ENCODE measurements around the gene EIF2AK3.

Gene EIF2AK3

DNA sequence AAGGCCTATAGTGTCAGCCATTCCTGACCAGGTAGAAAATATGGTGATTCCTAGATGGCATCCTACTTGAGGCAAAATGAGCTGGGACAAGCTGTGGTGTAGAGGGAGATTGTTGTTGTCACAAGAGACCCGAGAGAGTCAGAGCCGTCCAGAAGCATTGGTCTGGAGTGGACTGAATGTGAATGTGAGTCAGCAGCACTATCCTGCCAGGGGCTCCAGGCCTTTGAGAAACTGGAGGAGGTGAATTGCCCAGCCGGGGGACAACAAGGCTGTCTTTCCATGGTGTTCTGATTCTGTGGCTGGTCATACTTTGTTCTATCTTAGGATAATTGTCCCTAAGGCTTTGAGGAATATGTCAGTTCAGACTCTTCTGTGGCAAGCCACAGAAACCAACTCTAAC, 29.4 kb upstream of the EIF2AK3 start:
- ATAC-seq: no peak
- TF ChIP-seq ZC3H10 (CRISPR knock-in tag; IDR thresholded peaks at IDR 0.05) (no peak), RARB (CRISPR knock-in tag; IDR thresholded peaks at IDR 0.05) (no peak), CSDC2 (CRISPR knock-in tag; IDR thresholded peaks at IDR 0.05) (no peak), TCF4 (CRISPR knock-in tag; IDR thresholded peaks at IDR 0.05; ENCODE audit: borderline replicate concordance) (no peak), ZFP3 (CRISPR knock-in tag; IDR thresholded peaks at IDR 0.05) (no peak), ZNF565 (CRISPR knock-in tag; conservative IDR thresholded peaks at IDR 0.05; ENCODE audit: low read depth) (no peak), OSR1 (CRISPR knock-in tag; IDR thresholded peaks at IDR 0.05) (no peak), ESRRG (CRISPR knock-in tag; IDR thresholded peaks at IDR 0.05) (no peak), ZNF70 (CRISPR knock-in tag; IDR thresholded peaks at IDR 0.05) (no peak), PPARA (CRISPR knock-in tag; IDR thresholded peaks at IDR 0.05; ENCODE audit: borderline replicate concordance) (no peak), GLIS3 (CRISPR knock-in tag; IDR thresholded peaks at IDR 0.05) (no peak), BACH2 (CRISPR knock-in tag; IDR thresholded peaks at IDR 0.05; ENCODE audit: borderline replicate concordance) (no peak), ZFP30 (CRISPR knock-in tag; IDR thresholded peaks at IDR 0.05) (no peak), ISL1 (CRISPR knock-in tag; IDR thresholded peaks at IDR 0.05) (no peak), TOX (CRISPR knock-in tag; IDR thresholded peaks at IDR 0.05; ENCODE audit: borderline replicate concordance) (no peak)
- TF ChIP-seq, protein P1, sequence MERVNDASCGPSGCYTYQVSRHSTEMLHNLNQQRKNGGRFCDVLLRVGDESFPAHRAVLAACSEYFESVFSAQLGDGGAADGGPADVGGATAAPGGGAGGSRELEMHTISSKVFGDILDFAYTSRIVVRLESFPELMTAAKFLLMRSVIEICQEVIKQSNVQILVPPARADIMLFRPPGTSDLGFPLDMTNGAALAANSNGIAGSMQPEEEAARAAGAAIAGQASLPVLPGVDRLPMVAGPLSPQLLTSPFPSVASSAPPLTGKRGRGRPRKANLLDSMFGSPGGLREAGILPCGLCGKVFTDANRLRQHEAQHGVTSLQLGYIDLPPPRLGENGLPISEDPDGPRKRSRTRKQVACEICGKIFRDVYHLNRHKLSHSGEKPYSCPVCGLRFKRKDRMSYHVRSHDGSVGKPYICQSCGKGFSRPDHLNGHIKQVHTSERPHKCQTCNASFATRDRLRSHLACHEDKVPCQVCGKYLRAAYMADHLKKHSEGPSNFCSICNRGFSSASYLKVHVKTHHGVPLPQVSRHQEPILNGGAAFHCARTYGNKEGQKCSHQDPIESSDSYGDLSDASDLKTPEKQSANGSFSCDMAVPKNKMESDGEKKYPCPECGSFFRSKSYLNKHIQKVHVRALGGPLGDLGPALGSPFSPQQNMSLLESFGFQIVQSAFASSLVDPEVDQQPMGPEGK (CRISPR knock-in tag; IDR thresholded peaks at IDR 0.05; ENCODE audit: borderline replicate concordance): no peak
- TF ChIP-seq, protein P2, sequence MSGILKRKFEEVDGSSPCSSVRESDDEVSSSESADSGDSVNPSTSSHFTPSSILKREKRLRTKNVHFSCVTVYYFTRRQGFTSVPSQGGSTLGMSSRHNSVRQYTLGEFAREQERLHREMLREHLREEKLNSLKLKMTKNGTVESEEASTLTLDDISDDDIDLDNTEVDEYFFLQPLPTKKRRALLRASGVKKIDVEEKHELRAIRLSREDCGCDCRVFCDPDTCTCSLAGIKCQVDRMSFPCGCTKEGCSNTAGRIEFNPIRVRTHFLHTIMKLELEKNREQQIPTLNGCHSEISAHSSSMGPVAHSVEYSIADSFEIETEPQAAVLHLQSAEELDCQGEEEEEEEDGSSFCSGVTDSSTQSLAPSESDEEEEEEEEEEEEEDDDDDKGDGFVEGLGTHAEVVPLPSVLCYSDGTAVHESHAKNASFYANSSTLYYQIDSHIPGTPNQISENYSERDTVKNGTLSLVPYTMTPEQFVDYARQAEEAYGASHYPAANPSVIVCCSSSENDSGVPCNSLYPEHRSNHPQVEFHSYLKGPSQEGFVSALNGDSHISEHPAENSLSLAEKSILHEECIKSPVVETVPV (CRISPR knock-in tag; IDR thresholded peaks at IDR 0.05): no peak
- TF ChIP-seq, protein P3, sequence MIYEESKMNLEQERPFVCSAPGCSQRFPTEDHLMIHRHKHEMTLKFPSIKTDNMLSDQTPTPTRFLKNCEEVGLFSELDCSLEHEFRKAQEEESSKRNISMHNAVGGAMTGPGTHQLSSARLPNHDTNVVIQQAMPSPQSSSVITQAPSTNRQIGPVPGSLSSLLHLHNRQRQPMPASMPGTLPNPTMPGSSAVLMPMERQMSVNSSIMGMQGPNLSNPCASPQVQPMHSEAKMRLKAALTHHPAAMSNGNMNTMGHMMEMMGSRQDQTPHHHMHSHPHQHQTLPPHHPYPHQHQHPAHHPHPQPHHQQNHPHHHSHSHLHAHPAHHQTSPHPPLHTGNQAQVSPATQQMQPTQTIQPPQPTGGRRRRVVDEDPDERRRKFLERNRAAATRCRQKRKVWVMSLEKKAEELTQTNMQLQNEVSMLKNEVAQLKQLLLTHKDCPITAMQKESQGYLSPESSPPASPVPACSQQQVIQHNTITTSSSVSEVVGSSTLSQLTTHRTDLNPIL (CRISPR knock-in tag; IDR thresholded peaks at IDR 0.05; ENCODE audit: low read depth): no peak
- TF ChIP-seq, protein P4, sequence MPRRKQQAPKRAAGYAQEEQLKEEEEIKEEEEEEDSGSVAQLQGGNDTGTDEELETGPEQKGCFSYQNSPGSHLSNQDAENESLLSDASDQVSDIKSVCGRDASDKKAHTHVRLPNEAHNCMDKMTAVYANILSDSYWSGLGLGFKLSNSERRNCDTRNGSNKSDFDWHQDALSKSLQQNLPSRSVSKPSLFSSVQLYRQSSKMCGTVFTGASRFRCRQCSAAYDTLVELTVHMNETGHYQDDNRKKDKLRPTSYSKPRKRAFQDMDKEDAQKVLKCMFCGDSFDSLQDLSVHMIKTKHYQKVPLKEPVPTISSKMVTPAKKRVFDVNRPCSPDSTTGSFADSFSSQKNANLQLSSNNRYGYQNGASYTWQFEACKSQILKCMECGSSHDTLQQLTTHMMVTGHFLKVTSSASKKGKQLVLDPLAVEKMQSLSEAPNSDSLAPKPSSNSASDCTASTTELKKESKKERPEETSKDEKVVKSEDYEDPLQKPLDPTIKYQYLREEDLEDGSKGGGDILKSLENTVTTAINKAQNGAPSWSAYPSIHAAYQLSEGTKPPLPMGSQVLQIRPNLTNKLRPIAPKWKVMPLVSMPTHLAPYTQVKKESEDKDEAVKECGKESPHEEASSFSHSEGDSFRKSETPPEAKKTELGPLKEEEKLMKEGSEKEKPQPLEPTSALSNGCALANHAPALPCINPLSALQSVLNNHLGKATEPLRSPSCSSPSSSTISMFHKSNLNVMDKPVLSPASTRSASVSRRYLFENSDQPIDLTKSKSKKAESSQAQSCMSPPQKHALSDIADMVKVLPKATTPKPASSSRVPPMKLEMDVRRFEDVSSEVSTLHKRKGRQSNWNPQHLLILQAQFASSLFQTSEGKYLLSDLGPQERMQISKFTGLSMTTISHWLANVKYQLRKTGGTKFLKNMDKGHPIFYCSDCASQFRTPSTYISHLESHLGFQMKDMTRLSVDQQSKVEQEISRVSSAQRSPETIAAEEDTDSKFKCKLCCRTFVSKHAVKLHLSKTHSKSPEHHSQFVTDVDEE (CRISPR knock-in tag; IDR thresholded peaks at IDR 0.05): no peak

DNA sequence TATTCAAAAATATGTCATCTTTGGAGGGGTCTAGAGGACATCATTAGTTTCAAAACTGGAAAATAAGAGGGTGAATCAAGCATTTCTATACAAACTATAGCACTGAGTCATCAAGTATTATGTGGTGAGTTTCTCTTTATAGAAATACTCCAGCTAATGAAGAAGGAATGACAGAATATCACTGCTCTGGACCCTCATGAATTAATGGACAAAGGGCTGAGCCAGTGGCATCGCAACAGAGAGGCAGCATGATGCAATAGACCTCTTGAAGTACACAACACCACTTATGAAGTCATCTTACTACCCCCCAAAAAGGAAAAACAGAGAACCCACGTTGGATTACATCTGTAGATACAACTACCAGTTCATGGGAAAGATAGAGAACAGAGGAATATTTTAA, 27.4 kb upstream of the EIF2AK3 start:
- no peak for ATAC-seq
- TF ChIP-seq, protein P1 (CRISPR knock-in tag; IDR thresholded peaks at IDR 0.05; ENCODE audit: borderline replicate concordance): no peak
- no peak for TF ChIP-seq ZNF565 (CRISPR knock-in tag; conservative IDR thresholded peaks at IDR 0.05; ENCODE audit: low read depth)
- TF ChIP-seq ZNF8 (CRISPR knock-in tag; IDR thresholded peaks at IDR 0.05): no peak
- TF ChIP-seq ZFP3 (CRISPR knock-in tag; IDR thresholded peaks at IDR 0.05): no peak
- no peak for TF ChIP-seq ESRRG (CRISPR knock-in tag; IDR thresholded peaks at IDR 0.05)
- TF ChIP-seq ARNTL (CRISPR knock-in tag; IDR thresholded peaks at IDR 0.05; ENCODE audit: borderline replicate concordance, low read depth): no peak
- TF ChIP-seq ZFP30 (CRISPR knock-in tag; IDR thresholded peaks at IDR 0.05): no peak
- TF ChIP-seq, protein P3 (CRISPR knock-in tag; IDR thresholded peaks at IDR 0.05; ENCODE audit: low read depth): no peak
- TF ChIP-seq, protein P5, sequence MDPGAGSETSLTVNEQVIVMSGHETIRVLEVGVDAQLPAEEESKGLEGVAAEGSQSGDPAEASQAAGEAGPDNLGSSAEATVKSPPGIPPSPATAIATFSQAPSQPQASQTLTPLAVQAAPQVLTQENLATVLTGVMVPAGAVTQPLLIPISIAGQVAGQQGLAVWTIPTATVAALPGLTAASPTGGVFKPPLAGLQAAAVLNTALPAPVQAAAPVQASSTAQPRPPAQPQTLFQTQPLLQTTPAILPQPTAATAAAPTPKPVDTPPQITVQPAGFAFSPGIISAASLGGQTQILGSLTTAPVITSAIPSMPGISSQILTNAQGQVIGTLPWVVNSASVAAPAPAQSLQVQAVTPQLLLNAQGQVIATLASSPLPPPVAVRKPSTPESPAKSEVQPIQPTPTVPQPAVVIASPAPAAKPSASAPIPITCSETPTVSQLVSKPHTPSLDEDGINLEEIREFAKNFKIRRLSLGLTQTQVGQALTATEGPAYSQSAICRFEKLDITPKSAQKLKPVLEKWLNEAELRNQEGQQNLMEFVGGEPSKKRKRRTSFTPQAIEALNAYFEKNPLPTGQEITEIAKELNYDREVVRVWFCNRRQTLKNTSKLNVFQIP (CRISPR knock-in tag; IDR thresholded peaks at IDR 0.05; ENCODE audit: borderline replicate concordance, low read depth): no peak
- no peak for TF ChIP-seq PPARA (CRISPR knock-in tag; IDR thresholded peaks at IDR 0.05; ENCODE audit: borderline replicate concordance)
- TF ChIP-seq BACH2 (CRISPR knock-in tag; IDR thresholded peaks at IDR 0.05; ENCODE audit: borderline replicate concordance): no peak
- no peak for TF ChIP-seq ZC3H10 (CRISPR knock-in tag; IDR thresholded peaks at IDR 0.05)
- no peak for TF ChIP-seq OSR1 (CRISPR knock-in tag; IDR thresholded peaks at IDR 0.05)
- no peak for TF ChIP-seq GLIS3 (CRISPR knock-in tag; IDR thresholded peaks at IDR 0.05)
